ENCODE data around the gene RITA1. TPM values are rescaled to one million over a fixed set of nuclear protein-coding genes. Genes with fewer than 3 reads are reported as not detected.

The RITA1 gene
- total RNA-seq, 1 donor from 2014 or later: 9.9 TPM

DNA sequence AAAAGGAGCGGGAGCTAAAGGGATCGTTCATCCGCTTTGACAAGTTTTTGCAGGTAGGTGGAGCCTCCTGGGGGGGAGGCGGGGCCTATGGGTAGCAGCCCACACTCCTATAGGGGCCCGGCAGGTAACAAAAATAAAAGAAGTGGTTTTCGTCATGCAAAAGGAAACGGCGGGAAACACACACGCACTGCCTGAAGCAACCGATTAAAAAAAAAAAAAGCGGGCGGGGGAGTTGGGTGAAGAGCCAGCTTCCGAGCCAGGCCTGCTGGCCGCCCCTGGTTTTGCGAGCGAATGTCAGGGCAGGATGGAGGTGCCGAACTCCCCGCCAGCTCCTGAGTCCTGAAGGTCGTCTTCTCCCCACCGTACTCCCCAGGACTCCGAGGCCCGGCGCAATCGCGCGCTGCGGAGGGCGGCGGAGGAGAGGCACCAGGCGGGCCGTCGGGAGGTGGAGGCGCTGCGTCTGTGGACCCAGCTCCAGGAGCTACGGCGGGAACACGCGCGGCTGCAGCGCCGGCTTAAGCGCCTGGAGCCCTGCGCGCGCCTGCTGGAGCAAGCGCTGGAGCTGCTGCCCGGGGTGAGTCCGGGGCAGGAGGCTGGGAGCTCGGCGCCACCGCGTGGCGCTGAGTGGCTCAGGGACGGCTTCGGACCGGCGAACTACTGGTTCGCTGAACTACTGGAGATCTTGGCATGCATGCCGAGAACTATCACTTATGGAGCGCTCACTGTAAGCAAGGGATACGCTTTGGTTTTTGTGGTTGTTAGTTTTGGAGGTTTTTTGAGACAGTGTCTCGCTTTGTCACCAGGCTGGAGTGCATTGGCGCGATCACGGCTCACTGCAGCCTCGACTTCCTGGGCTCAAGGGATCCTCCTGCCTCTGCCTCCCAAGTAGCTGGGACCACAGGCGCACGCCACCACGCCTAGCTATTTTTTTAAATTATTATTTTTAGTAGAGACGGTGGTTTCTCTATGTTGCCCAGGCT is 32.4 kb upstream of the RITA1 start:
- DNase-seq (ENCODE audit: low spot score): no peak

DNA sequence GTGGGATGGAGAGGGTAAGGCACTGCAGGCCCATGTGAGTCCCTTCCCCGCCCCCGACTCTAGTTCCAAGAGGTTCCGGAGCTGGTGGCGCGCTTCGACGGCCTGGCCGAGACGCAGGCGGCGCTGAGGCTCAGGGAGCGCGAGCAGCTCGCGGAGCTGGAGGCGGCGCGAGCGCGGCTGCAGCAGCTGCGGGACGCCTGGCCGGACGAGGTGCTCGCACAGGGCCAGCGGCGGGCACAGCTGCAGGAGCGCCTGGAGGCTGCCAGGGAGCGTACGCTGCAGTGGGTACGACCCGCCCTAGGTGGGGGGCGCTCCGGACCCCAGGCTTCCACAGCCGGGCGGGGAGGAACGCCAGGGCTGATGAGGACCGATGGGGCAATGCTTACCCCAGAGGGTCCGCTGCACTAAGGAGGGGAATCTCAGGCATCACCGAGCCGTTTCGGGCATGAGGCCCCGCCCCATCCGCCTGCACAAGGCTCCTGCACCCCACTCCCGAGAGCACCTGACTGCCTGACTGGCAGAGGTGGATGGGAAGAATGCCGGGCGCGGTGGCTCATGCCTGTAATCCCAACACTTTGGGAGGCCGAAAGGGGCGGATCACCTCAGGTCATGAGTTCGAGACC is 31.1 kb upstream of the RITA1 start:
- no peak for DNase-seq (ENCODE audit: low spot score)

DNA sequence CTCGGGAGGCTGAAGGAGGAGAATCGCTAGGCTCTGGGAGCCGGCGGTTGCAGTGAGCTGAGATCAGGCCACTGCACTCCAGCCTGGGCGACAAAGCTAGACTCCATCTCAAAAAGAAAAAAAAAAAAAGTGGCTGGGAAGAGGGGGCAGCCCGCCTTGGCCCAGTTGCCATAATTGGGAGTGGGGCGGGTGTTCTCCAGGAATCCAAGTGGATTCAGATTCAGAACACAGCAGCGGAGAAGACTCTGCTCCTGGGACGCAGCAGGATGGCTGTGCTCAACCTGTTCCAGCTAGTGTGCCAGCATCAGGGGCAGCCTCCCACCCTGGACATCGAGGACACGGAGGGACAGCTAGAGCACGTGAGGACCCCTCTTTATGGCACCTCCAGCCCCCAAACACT is 30.5 kb upstream of the RITA1 start:
- no peak for DNase-seq (ENCODE audit: low spot score)

DNA sequence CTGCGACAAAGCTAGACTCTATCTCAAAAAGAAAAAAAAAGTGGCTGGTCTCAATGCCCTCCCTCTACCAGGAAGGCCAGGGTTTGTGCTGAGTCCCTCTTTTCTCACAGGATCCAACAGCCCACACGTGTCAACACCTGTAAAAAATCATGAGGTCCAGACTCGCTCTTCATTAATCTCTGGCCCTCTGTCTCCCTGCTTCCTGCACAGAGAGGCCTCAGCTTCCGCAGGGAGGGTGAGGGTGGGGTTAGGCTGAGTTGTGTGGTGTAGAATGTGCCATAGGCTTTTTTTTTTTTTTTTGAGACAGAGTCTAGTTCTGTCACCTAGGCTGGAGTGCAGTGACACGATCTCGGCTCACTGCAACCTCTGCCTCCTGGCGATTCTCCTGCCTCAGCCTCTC is 29.9 kb upstream of the RITA1 start:
- DNase-seq (ENCODE audit: low spot score): no peak

DNA sequence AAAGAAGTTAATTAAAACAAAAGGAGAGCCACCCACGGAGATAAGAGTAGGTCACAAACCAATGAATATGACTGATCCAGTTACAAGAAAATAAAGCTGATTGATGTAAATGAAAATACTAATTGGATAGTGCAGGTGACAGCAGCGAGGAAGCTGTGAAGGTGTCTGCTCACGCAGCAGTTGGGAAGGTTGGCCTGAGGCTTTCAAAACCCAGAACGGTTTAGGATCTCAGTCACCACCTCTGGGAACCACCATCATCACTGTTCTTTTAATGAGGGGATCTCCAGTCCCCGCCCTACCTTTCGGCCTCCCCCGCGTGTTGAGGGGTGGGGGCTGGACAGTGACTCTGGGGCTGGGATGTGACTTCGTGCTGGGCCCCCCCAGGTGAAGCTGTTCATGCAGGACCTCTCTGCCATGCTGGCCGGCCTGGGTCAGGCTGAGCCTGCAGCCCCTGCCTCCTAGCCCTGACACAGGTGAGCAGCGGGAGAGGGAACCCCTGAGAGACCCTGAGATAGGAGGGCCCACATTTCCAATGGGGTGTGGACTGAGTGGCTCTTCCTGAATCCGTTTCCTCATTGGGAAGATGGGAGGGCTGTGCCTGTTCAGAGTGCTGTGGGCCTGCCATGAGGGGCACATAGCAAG is 28.2 kb upstream of the RITA1 start:
- no peak for DNase-seq (ENCODE audit: low spot score)

DNA sequence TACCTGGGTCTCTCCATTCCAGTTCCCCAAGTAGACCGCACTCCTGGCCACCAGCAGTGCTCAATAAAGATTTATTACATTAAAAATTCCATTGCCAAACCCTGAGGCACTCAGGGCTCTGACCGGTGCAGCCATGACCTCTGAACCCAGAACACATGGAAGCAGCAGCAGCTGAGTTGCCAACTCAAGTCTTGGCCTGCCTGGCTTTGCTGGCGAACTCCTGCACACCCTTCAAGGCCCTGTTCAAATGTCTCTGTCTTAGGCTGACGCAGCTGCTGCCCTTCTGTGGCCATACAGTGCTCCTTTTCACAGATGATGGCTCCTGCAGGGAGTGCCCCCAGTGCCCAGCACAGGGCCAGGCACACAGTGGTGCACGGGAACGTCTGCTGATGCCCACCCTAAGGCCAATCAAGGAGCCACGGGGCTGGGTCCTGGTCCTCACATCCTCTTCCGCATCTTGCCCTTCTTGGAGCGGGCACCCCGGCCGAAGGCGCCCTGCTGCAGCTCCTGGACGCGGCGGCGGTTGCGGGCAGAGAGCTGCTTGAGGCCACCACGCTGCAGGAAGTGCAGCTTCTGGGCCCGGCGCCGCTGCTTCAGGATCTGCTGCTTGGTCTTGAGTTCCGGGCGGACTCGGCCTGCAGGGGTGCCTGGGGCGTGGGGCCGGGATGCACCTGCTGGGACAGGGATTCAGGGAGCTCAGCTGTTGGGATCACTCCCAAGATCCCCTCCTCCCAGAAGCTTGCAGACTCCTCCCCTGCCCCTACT is 26.9 kb upstream of the RITA1 start:
- DNase-seq (ENCODE audit: low spot score): no peak

DNA sequence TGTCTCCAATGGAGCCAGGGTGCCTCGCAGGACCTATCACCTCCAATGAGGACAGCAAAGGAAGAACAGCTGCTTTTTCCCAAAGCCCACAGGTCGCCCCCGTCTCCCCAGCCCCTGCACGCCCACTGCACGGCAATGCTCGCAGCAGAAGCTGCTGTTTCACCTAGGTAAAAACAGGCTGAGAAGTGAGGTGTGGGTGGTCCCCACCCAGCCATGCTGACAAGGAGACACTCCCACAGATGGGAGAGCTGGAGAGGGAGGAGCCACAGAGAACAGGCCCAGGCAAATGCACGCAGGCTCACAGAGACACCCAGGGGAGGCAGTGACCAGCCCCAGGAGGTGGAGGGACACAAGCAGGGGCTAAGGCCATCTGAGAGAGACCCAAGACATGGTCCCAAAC is 25.6 kb upstream of the RITA1 start:
- DNase-seq (ENCODE audit: low spot score): no peak

DNA sequence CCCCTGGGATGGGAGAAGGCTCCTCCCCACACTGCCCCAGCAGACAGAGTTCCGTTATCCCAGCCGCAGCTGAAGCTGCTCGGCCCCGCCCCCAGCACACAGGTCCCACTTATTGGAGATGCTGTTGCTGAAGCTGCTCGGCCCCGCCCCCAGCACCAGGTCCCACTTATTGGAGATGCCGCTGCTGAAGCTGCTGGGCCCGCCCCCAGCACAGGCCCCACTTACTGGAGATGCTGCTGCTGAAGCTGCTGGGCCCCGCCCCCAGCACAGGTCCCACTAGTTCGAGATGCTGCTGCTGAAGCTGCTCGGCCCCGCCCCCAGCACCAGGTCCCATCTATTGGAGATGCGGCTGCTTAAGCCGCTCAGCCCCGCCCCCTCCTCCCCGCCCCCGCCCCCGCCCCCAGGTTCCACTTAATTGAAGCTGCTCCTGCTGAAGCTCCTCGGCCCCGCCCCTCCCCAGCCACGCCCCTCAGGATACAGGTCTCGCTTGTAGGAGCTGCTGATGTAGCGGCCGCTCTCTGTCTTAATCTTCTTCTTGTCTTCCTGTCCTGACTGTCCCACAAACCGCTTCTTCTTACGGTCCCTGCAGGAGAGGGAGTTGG is 24.0 kb upstream of the RITA1 start:
- DNase-seq (ENCODE audit: low spot score): no peak

DNA sequence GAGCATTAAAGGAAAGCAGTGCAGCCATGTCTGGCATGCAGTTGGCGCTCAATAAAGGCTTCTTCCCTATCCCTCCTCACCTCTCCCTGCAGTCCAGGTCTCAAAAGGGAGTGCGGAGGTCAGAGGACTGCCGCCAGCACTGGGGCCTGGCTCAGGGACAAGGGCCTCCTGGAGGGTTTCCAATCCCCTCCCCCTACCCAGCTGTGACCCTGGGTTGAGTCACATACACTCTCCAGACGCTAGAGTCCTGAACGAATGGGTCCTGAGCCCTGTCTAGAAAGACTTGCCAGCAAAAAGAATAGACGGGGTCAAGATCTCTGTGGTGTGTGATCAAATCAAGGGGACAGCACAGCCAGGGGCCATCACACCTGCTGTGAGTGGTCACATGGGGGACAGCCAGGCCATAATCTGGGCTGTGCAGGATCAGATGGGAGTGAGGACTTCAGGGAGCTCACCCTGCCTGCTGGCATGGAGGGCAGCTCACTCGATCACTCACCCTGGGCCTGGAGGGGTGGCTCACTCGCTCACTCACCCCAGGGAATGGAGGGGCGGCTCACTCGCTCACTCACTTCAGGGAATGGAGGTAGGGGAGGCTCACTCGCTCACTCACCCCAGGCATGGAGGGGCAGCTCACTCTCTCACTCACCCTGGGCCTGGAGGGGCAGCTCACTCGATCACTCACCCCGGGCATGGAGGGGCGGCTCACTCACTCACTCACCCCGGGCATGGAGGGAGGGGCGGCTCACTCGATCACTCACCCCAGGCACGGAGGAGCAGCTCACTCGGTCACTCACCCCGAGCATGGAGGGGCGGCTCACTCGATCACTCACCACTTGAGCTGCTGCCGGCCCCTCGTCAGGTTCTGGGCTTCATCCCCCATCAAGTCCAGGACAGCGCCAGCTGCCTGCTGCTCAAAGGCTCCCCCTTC is 23.2 kb upstream of the RITA1 start:
- DNase-seq (ENCODE audit: low spot score): no peak

DNA sequence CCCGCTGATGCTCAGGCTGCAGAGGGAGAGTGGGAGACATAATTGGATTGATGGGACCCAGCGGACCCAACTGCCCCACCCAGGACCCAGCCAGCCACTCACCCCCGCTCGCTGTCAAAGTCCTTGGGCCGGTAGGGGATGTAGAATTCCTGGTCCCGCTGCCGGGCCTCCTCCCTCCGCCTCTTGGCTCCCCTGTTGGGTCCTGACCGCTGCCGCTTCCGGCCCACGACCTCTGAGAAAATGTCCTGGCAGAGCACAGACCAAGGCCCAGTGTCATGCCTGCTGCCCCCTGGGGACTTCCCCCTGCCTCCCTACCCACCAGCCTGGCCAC is 22.5 kb upstream of the RITA1 start:
- DNase-seq (ENCODE audit: low spot score): no peak

DNA sequence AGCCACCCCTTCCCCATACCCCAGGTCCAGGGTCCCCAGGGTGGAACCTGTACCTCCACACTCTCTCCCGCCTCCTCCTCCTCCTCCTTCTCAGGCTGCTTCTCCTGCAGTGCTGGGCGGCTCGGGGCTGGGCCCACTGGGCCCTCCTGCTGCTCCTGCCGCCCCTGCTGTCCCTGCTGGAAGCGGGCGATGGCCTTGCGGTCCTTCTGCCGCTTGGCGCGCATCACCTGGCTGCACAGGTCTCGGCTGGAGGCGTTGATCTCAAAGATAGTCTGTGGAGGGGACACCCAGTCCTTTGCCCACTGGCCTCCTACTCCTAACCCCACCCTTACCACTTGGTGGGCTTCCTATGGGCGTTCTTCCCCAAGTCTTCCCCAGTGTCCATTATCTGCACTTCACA is 21.5 kb upstream of the RITA1 start:
- DNase-seq (ENCODE audit: low spot score): no peak

DNA sequence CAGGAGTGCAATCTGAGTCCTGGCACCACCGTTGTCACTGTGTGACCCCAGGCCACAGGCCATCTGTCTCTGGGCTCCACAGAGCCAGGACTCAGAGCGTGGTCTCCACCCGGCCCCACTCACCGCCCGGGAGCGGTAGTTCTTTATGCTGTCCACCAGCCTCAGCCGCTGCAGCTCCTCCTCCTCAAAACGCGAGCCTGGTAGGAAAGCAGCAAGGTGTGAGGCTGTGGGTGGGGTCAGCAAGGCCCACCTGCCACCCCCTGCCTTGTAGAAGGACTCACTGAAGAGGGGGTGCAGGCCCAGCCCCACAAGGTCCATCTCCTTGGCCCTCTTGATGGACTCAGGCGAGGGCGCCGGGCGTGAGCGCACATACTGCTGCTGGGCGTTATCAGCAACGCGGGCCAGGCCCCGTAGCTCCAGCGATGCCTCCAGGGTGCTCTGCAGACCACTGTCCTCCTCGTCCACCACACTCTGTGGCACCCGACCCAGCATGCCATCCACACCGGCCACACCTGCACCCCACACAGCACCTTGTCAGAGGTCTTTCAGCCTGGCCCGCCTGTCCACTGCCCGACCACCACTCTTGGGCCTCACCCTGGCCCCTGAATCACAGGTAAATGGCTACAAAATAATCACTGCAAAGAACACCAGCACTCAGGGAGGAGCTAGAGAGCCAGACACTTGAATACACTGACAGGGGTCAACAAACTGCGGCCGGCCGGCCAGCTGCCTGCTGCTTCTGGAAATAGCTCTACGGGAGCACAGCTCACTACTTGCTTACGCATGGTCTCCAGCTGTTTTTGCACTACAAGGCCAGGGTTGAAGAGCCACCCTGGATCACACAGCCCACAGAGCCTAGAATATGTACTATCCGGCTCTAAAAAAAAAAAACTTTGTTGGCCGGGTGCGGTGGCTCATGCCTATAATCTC is 19.7 kb upstream of the RITA1 start:
- DNase-seq (ENCODE audit: low spot score): no peak

DNA sequence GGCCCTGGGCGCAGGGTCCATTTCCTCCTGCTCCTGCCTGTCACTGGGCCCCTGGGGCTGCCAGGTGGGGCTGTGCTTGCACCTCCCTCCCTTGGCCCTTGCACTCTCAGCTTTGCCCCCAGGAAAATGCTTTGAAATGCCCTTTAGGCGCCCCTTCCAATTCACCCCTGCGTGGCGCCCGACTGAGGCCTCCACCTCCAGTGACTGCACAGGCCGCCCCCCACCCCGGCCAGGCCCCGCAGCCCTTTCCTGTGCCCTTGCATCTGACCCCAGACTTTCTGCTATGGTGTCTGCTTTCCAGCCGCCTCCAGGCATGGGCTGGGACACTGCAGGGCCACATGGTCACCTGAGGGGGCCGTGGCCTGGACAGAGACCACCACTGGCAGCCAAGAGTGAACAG is 17.7 kb upstream of the RITA1 start:
- DNase-seq (ENCODE audit: low spot score): no peak

DNA sequence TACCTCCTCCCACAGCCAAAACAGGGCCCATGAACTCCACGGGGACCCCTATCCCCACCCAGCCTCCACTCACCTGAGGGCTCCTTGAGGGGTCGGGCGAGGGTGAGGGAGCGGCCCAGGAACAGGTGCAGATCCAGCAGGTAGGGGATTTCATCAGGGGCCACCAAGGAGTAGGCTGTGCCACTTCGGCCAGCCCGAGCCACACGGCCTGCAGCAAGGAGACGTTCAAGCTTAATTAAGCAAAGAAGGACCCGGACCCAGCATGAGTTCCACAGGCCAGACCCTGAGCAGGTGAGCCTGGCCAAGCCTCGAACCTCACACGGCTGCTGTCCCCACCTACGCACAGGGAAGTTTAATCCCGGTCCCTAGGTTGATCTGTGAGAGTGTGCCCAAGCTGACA is 15.8 kb upstream of the RITA1 start:
- DNase-seq (ENCODE audit: low spot score): no peak

DNA sequence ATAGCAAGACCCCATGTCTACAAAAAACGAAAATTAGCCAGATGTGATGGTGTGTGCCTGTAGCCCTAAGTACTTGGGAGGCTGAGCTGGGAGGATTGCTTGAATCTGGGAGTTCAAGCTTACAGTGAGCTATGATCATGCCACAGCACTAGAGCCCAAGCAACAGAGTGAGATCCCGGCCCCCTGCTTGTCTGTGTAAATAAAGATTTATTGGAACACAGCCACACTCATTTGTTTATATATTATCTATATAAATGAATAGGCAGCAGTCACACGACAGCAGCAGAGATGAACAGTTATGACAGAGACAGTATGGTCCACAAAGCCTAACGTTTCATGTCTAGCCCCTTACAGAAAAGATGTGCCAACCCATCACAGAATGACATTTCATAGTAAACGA is 15.1 kb upstream of the RITA1 start:
- no peak for DNase-seq (ENCODE audit: low spot score)

DNA sequence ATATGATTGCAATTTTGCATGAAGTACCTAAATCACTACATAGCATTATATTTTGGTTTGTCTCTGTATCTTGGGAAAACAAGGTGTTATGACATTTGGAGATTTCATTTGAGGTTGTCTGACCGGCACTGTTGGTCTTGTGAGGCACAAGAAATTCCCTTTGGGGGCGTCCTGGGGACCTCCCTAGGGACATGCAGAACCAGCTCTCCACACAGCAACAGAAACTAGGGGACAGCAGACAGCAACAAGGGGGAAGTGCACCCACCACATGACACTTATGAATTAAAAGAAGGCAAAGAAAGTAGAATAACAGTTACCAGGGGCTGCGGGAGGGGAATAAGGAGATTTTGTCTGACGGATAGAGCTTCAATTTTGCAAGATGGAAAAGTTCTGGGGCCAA is 14.6 kb upstream of the RITA1 start:
- no peak for DNase-seq (ENCODE audit: low spot score)

DNA sequence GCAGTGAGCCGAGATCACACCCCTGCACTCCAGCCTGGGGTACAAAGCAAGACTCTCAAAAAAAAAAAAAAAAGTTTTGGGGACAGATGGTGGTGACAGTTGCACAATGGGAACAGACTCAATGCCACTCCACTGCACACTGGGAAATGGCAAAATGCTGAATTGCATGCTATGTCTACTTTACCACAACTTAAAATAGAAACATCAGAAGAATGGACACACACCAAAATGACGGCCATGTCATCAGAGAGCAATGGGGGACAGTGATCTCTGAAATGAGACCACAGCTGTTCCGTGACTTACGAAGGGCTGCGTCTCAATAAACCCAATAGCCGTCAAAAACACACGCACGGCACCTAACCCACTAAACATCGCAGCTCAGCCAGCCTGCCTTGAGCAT is 14.0 kb upstream of the RITA1 start:
- no peak for DNase-seq (ENCODE audit: low spot score)

DNA sequence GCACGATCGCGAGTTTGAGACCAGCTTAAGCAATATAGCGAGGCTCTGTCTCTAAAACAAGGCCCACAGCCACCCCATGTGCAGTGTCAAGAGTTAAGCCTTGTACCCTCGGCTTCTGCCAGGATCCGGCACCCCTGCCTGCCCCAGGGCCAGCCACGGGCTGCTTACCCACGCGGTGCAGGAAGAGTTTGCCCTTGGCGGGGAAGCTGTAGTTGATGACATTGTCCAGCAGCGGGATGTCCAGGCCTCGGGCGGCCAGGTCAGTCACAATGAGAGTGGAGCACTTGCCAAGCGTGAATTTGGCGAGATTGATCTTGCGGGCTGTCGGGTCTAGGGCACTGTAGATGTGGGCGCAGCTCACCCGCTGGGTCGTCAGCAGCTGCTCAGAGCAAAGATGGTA is 13.3 kb upstream of the RITA1 start:
- no peak for DNase-seq (ENCODE audit: low spot score)

DNA sequence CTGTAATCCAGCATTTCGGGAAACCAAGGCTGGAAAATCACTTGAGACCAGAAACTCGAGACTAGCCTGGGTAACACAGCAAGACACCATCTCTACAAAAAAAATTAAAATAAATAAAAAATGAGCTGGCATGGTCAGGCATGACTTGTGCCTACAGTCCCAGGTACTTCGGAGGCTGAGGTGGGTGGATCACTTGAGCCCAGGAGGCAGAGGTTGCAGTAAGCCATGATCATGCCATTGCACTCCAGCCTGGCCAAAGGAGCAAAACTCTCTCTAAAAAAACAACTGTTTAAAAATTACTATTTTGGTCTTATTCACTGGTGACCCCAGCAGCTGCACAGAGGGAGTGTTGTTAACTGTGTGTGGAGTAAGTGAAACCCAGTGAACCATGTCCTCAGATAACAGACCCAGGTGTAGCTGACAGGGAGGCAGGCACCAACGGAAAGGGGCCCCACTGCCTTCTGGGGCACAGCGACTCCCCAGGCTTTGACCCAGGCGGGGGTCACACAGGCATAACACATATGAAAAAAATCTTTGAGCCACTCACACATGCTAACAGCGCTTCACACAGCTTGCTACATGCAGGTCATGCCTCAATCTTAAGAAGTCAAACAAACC is 12.3 kb upstream of the RITA1 start:
- no peak for DNase-seq (ENCODE audit: low spot score)
